GM12865 (cell line): ENCODE measurements around the gene ZNF22.

Experiments used
- DNase-seq: peaks from one replicate; pipeline ENCODE4 v3.0.0; 2010; ENCODE audit warnings: low read depth
- H3K4me3 ChIP-seq: 2 replicates; pipeline ENCODE4 v1.5.1; 2011; ENCODE audit warnings: mild to moderate bottlenecking, low read depth, low read length, control low read depth
- CTCF ChIP-seq: IDR thresholded peaks from 2 replicates; pipeline ENCODE4 v1.5.1; 2011; ENCODE audit warnings: low read length, control low read depth, low read depth, inconsistent platforms; ENCODE audit not compliant: insufficient read depth; ENCODE audit errors: missing control alignments

Gene ZNF22

GRCh38 chr10:44978570-44979280 lies 22.0 kb upstream of the ZNF22 start, which contains the start of gene DEPP1:
TSS of gene DEPP1 (minus strand) at chr10:44978809. CDS start at chr10:44978030, 779 bp downstream.
- DNase-seq, result peak; percentile 75
- no peak for TF ChIP-seq CTCF
- H3K4me3 ChIP-seq, result peak within 1 kb of the TSS; percentile 49

- H3K4me3 ChIP-seq, result no peak overlapping the region
- no peak for TF ChIP-seq CTCF
- DNase-seq, result no peak
These were observed 21.2 kb upstream of the ZNF22 start for GRCh38 chr10:44979281-44980191.

- no peak overlapping the region for H3K4me3 ChIP-seq
- TF ChIP-seq CTCF, result no peak
- peak; percentile 48 for DNase-seq
These were observed 20.2 kb upstream of the ZNF22 start for GRCh38 chr10:44980309-44981171.

- peak; percentile 67 for DNase-seq
- no peak overlapping the region for H3K4me3 ChIP-seq
- TF ChIP-seq CTCF, result no peak
These were observed 19.3 kb upstream of the ZNF22 start for GRCh38 chr10:44981172-44982113.

GRCh38 chr10:44982114-44982460 lies 18.6 kb upstream of the ZNF22 start:
- no peak for TF ChIP-seq CTCF
- no peak for DNase-seq
- peak overlapping the region; percentile 1; the same call in 1 of the 2 replicates for H3K4me3 ChIP-seq
